GM23338 (cell line): ENCODE measurements around the gene SERGEF. TPM values are rescaled to one million over a fixed set of nuclear protein-coding genes. Genes with fewer than 3 reads are reported as not detected.

Experiments
- ATAC-seq: fragments of 200-7000 bp; cut with Tn5 transposase; 3 replicates; pipeline ENCODE4 v1.9.1; 2020
- DNase-seq: peaks from one replicate; pipeline ENCODE4 v3.0.0-alpha.2; 2015; ENCODE audit warnings: low spot score
- H2AFZ ChIP-seq: fragments of 200-600 bp; sonication (generic); 2 replicates; pipeline ENCODE4 v1.8.0; 2016; ENCODE audit warnings: antibody characterized with exemption, mild to moderate bottlenecking, moderate library complexity
- H3F3A ChIP-seq: fragments of 200-600 bp; sonication (generic); replicated peaks from 2 replicates; pipeline ENCODE4 v1.8.0; 2017; ENCODE audit warnings: antibody characterized with exemption, mixed run types, low read depth
- H3K27ac ChIP-seq: fragments of 200-600 bp; sonication (generic); 2 replicates; pipeline ENCODE4 v1.6.1; 2016; ENCODE audit warnings: low read depth
- H3K27me3 ChIP-seq: fragments of 200-600 bp; sonication (generic); 2 replicates; pipeline ENCODE4 v1.8.0; 2016; ENCODE audit warnings: mild to moderate bottlenecking, mixed run types, moderate library complexity; ENCODE audit not compliant: insufficient read depth
- H3K36me3 ChIP-seq: fragments of 200-600 bp; sonication (generic); 2 replicates; pipeline ENCODE4 v1.8.0; 2016; ENCODE audit warnings: mild to moderate bottlenecking; ENCODE audit not compliant: insufficient read depth
- H3K4me1 ChIP-seq: fragments of 200-600 bp; sonication (generic); 2 replicates; pipeline ENCODE4 v1.8.0; 2016; ENCODE audit warnings: mild to moderate bottlenecking, moderate library complexity; ENCODE audit not compliant: insufficient read depth
- H3K4me2 ChIP-seq: fragments of 200-600 bp; sonication (generic); 2 replicates; pipeline ENCODE4 v1.7.1; 2017; ENCODE audit warnings: mixed run types
- H3K4me3 ChIP-seq: fragments of 200-600 bp; sonication (generic); 2 replicates; pipeline ENCODE4 v1.6.1; 2016; ENCODE audit warnings: mixed run types
- H3K79me2 ChIP-seq: fragments of 200-600 bp; sonication (generic); replicated peaks from 2 replicates; pipeline ENCODE4 v1.8.0; 2017; ENCODE audit warnings: mild to moderate bottlenecking; ENCODE audit not compliant: insufficient read depth
- H3K9me2 ChIP-seq: fragments of 200-600 bp; sonication (generic); 2 replicates; pipeline ENCODE4 v1.8.0; 2017; ENCODE audit not compliant: insufficient read depth
- H4K20me1 ChIP-seq: fragments of 200-600 bp; sonication (generic); replicated peaks from 2 replicates; pipeline ENCODE4 v1.8.0; 2017; ENCODE audit warnings: mild to moderate bottlenecking; ENCODE audit not compliant: insufficient read depth
- H3K27ac Mint-ChIP-seq: 2 replicates; pipeline ENCODE4 v1.8.0; 2020; ENCODE audit warnings: inconsistent platforms, mild to moderate bottlenecking, moderate library complexity, mixed read lengths
- H3K27me3 Mint-ChIP-seq: 3 replicates; pipeline ENCODE4 v1.8.0; 2022; ENCODE audit warnings: low read depth, mild to moderate bottlenecking, moderate library complexity, mixed read lengths, inconsistent platforms; ENCODE audit not compliant: insufficient read depth, poor library complexity
- H3K36me3 Mint-ChIP-seq: 3 replicates; pipeline ENCODE4 v1.8.0; 2021; ENCODE audit warnings: low read depth, mild to moderate bottlenecking, inconsistent platforms, moderate library complexity, mixed read lengths
- H3K4me1 Mint-ChIP-seq: 3 replicates; pipeline ENCODE4 v1.8.0; 2020; ENCODE audit warnings: mild to moderate bottlenecking, inconsistent platforms, mixed read lengths
- H3K4me3 Mint-ChIP-seq: 3 replicates; pipeline ENCODE4 v1.8.0; 2021; ENCODE audit warnings: moderate library complexity, mild to moderate bottlenecking, inconsistent platforms, mixed read lengths
- H3K9me3 Mint-ChIP-seq: 3 replicates; pipeline ENCODE4 v1.8.0; 2020; ENCODE audit warnings: moderate library complexity, mild to moderate bottlenecking, inconsistent platforms, mixed read lengths
- CTCF ChIP-seq, 2 experiments: fragments of 200-600 bp in 1 of 2; sonication (generic) in 1 of 2; conservative IDR thresholded peaks; 2 replicates each; pipeline versions ENCODE4 v1.5.1 to v1.6.1; 2016 to 2017; ENCODE audit warnings: antibody characterized with exemption in 2 of 2, low read depth in 2 of 2, mild to moderate bottlenecking in 2 of 2, moderate library complexity in 1 of 2
- ETS1 ChIP-seq: IDR thresholded peaks from 2 replicates; pipeline ENCODE4 v1.6.1; 2016; ENCODE audit warnings: antibody characterized with exemption
- EZH2 ChIP-seq: fragments of 200-600 bp; sonication (generic); IDR thresholded peaks from one replicate; pipeline ENCODE4 v1.8.0; 2017; ENCODE audit warnings: antibody characterized with exemption, mild to moderate bottlenecking, low read depth; ENCODE audit not compliant: unreplicated experiment
- EZH2phosphoT487 ChIP-seq: fragments of 200-600 bp; sonication (generic); IDR thresholded peaks from one replicate; pipeline ENCODE4 v1.8.1; 2018; ENCODE audit warnings: antibody characterized with exemption; ENCODE audit not compliant: unreplicated experiment
- JUNB ChIP-seq: IDR thresholded peaks from one replicate; pipeline ENCODE4 v1.6.1; 2016; ENCODE audit warnings: antibody characterized with exemption; ENCODE audit not compliant: unreplicated experiment
- NANOG ChIP-seq: IDR thresholded peaks from 2 replicates; pipeline ENCODE4 v1.6.1; 2016; ENCODE audit warnings: antibody characterized with exemption, borderline replicate concordance
- POLR2AphosphoS5 ChIP-seq: IDR thresholded peaks from 2 replicates; pipeline ENCODE4 v1.6.1; 2016; ENCODE audit warnings: antibody characterized with exemption, low read depth
- REST ChIP-seq: IDR thresholded peaks from one replicate; pipeline ENCODE4 v1.6.1; 2018; ENCODE audit warnings: antibody characterized with exemption; ENCODE audit not compliant: unreplicated experiment
- STAT1 ChIP-seq: IDR thresholded peaks from one replicate; pipeline ENCODE4 v1.6.1; 2016; ENCODE audit warnings: antibody characterized with exemption; ENCODE audit not compliant: unreplicated experiment
- ZNF114 ChIP-seq: fragments of 250-450 bp; sonication (Bioruptor Pico); IDR thresholded peaks from 2 replicates; pipeline ENCODE4 v1.5.0; 2020; ENCODE audit warnings: mild to moderate bottlenecking, moderate library complexity
- ZNF331 ChIP-seq: fragments of 250-450 bp; sonication (Bioruptor Pico); IDR thresholded peaks from 2 replicates; pipeline ENCODE4 v1.5.0; 2020; ENCODE audit warnings: low read depth, mild to moderate bottlenecking, moderate library complexity
- polyA plus RNA-seq: library from polyadenylated mRNA; unstranded; fragments of >200 nt; fragmentation: Nextera tagmentation; extraction: Ambion mirVana; gene quantifications from 2 replicates; pipeline ENCODE4 v1.2.1, GENCODE V29; 2016
- total RNA-seq: library from RNA; depleted of rRNA; stranded (reverse); fragments of >200 nt; shearing (Covaris generic); gene quantifications from 2 replicates; pipeline ENCODE4 v1.2.3, GENCODE V29; 2014

Gene SERGEF
- total and polyA plus RNA-seq, 2 experiments from 2014 or later, result 24.2 to 27.9 TPM

GRCh38 chr11:17821648-17822400 lies 191.0 kb downstream of the SERGEF start (continued):
- TF ChIP-seq REST, result no peak
- TF ChIP-seq NANOG, result no peak
- no peak for TF ChIP-seq EZH2
- no peak for TF ChIP-seq CTCF (conservative IDR thresholded peaks at IDR 0.05; ENCODE audit: low read depth in 2 of 2)
- no peak for TF ChIP-seq STAT1
- TF ChIP-seq POLR2AphosphoS5, result no peak
- TF ChIP-seq ETS1, result no peak
- TF ChIP-seq EZH2phosphoT487, result no peak
- TF ChIP-seq JUNB, result no peak

- Histone ChIP-seq H3K4me2 (no peak overlapping the region), H2AFZ (no peak overlapping the region), H3K4me1 (no peaks in the 10 kb centered on the region), H3K4me3 (no peak overlapping the region), H3K27me3 (no peaks in the 10 kb centered on the region), H3K27ac (no peak overlapping the region), H4K20me1 (no peaks in the 10 kb centered on the region; the same call in 1 of the 2 replicates), H3K36me3 (no peaks in the 10 kb centered on the region), H3K9me2 (no peaks in the 10 kb centered on the region), H3F3A (no peaks in the 10 kb centered on the region), H3K79me2 (no peaks in the 10 kb centered on the region)
- DNase-seq, result no peak
- no peak for ATAC-seq
- no peaks in the 10 kb centered on the region for H3K9me3 Mint-ChIP-seq
- no peak overlapping the region for H3K4me3 Mint-ChIP-seq
- H3K27ac Mint-ChIP-seq, result no peak overlapping the region
- peaks cover 2% of the 10 kb centered on the region for H3K27me3 Mint-ChIP-seq
- H3K36me3 Mint-ChIP-seq, result no peaks in the 10 kb centered on the region
- H3K4me1 Mint-ChIP-seq, result no peaks in the 10 kb centered on the region; the same call in 2 of the 3 replicates
- TF ChIP-seq POLR2AphosphoS5 (no peak), ZNF114 (no peak), ZNF331 (CRISPR knock-in tag) (no peak), NANOG (no peak), EZH2phosphoT487 (no peak), ETS1 (no peak)
These were observed 196.5 kb downstream of the SERGEF start for GRCh38 chr11:17816232-17816931.
